ENCODE data around the gene RASGRF2. TPM values are rescaled to one million over a fixed set of nuclear protein-coding genes. Genes with fewer than 3 reads are reported as not detected.

RASGRF2 gene
- total RNA-seq, 2 experiments from 2014 or later = 9.2 to 10.8 TPM

DNA sequence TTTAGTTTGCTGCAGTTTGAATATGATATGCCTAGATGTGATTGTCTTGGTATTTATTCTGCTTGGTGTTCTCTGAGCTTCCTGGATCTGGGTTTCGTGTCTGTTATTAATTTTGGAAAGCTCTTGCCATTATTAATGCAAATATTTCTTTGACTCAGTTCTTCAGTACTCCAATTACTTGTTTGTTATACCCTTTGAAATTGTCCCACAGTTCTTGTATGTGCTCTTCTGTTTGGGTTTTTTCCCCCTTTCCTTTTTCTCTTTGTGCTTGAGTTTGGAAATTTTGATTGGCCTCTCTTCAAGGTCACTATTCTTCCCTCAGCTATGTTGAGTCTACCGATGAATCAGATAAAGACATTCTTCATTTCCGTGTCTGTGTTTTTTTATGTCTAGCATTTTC, 176.4 kb downstream of the RASGRF2 start:
- CTCF ChIA-PET = interaction anchor here (0.6 kb wide), 1 partner anchor 20 kb away, joined by 3 read pairs; no protein-coding TSS in a partner anchor
- intact Hi-C loops (cut with micrococcal nuclease) = no loop called here
- Mint-ChIP-seq H3K27me3 (ENCODE audit: low read depth) (no peaks in the 10 kb centered on the region), H3K4me3 (no peak overlapping the region), H3K36me3 (ENCODE audit: low read depth) (peaks cover 25% of the 10 kb centered on the region), H3K27ac (no peak overlapping the region), H3K4me1 (ENCODE audit: low read depth) (peaks cover 2% of the 10 kb centered on the region), H3K9me3 (no peaks in the 10 kb centered on the region)
- no peak for DNase-seq

DNA sequence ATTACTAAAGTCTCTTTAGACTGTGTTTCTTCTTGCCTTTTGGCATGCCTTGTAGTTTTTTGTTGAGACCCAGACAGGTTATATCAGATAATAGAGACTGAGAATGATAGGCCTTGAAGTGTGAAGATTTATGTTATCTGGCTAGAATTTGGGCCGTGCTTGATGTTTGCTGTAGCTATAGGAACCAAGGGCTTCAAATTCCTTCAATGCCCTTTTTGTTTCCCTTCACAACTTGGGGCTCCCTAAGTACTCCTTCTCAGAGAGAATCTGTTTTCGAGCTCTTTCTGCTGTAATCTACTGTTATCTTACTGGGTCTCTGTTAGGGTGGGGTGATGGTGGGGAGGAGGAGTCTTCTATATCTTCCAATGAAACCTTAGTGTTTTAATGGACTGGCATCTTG, 177.7 kb downstream of the RASGRF2 start:
- Mint-ChIP-seq H3K27me3 (ENCODE audit: low read depth) (no peaks in the 10 kb centered on the region), H3K36me3 (ENCODE audit: low read depth) (peaks cover 20% of the 10 kb centered on the region), H3K27ac (no peak overlapping the region), H3K9me3 (no peaks in the 10 kb centered on the region), H3K4me3 (no peak overlapping the region), H3K4me1 (ENCODE audit: low read depth) (peaks cover 2% of the 10 kb centered on the region)
- intact Hi-C loops (cut with micrococcal nuclease) = no loop called here
- no peak for DNase-seq
- CTCF ChIA-PET = interaction anchor here (0.8 kb wide), 1 partner anchor 28 kb away, joined by 4 read pairs; no protein-coding TSS in a partner anchor

DNA sequence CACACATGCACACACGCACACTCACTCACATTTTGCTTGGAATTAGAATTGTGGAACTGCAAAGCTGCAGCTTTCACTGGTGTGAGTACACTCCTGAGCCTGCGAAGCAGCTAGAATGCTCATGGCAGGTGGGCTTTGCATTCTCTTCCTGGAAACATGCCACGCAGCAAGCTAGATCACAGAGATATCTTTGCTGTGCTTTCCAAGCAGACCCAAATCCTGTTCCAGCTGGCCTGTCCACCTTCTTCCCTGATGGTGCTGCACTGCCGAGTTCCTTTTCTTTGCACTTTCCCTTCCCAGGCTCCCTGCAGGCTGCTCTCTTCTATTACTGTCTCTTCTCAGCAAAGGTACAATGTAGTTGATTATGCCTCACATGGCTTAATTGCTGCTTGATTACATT, 180.3 kb downstream of the RASGRF2 start:
- H3K9me3 Mint-ChIP-seq = no peaks in the 10 kb centered on the region
- H3K27ac Mint-ChIP-seq = no peak overlapping the region
- peaks cover 2% of the 10 kb centered on the region for H3K4me1 Mint-ChIP-seq (ENCODE audit: low read depth)
- no peak overlapping the region for H3K4me3 Mint-ChIP-seq
- peaks cover 14% of the 10 kb centered on the region for H3K36me3 Mint-ChIP-seq (ENCODE audit: low read depth)
- CTCF ChIA-PET = interaction anchor here (0.6 kb wide), 1 partner anchor 349 kb away, joined by 3 read pairs; no protein-coding TSS in a partner anchor
- intact Hi-C loops (cut with micrococcal nuclease) = no loop called here
- no peaks in the 10 kb centered on the region for H3K27me3 Mint-ChIP-seq (ENCODE audit: low read depth)
- no peak for DNase-seq

DNA sequence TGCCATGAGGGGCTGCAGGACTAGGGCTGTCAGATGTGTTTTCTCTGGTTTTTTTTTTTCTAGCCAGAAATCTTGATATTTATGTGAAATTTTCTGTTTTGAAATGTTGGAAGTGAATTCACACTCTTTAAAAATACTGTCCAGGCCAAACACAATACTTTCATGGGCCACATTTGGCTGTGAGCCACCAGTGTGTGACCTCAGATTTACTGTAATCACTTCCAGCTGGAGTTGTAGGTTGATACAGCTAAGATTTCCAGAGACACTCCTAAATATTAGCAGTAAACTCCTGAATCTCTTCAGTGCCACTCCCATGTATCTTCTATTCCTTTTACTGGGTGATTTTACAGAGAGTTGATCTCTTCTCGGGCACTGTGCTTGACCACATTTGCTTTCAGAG, 180.8 kb downstream of the RASGRF2 start:
- H3K9me3 Mint-ChIP-seq = no peaks in the 10 kb centered on the region
- H3K27ac Mint-ChIP-seq = no peak overlapping the region
- peaks cover 2% of the 10 kb centered on the region for H3K4me1 Mint-ChIP-seq (ENCODE audit: low read depth)
- peaks cover 14% of the 10 kb centered on the region for H3K36me3 Mint-ChIP-seq (ENCODE audit: low read depth)
- CTCF ChIA-PET = no interaction called here
- H3K27me3 Mint-ChIP-seq (ENCODE audit: low read depth) = no peaks in the 10 kb centered on the region
- H3K4me3 Mint-ChIP-seq = no peak overlapping the region
- DNase-seq = no peak
- intact Hi-C loops (cut with micrococcal nuclease) = no loop called here

DNA sequence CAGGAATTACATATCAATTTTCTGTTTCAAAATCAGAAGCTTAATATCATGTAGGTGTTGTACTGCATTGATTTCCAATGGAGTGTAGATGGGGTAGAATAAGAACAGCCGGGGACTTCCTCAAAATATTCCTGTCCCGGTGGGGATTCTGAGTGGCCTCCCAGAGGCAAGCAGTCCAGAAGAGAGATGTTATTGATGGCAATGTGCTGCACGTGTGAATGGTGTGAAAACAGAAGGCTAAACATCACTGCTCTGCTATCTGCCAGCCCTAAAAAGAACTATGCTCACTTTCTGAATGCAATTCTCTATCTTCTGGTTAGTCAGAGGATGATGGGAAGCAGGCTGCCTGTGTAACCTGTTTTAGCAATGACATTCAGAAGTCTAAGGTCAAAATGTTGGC, 181.9 kb downstream of the RASGRF2 start:
- no peak overlapping the region for H3K27ac Mint-ChIP-seq
- peaks cover 11% of the 10 kb centered on the region for H3K36me3 Mint-ChIP-seq (ENCODE audit: low read depth)
- H3K4me1 Mint-ChIP-seq (ENCODE audit: low read depth) = no peaks in the 10 kb centered on the region
- H3K9me3 Mint-ChIP-seq = no peaks in the 10 kb centered on the region
- intact Hi-C loops (cut with micrococcal nuclease) = no loop called here
- no peak overlapping the region for H3K4me3 Mint-ChIP-seq
- CTCF ChIA-PET = interaction anchor here (1.0 kb wide), 1 partner anchor 53 kb away, joined by 3 read pairs; no protein-coding TSS in a partner anchor
- no peaks in the 10 kb centered on the region for H3K27me3 Mint-ChIP-seq (ENCODE audit: low read depth)
- no peak for DNase-seq

DNA sequence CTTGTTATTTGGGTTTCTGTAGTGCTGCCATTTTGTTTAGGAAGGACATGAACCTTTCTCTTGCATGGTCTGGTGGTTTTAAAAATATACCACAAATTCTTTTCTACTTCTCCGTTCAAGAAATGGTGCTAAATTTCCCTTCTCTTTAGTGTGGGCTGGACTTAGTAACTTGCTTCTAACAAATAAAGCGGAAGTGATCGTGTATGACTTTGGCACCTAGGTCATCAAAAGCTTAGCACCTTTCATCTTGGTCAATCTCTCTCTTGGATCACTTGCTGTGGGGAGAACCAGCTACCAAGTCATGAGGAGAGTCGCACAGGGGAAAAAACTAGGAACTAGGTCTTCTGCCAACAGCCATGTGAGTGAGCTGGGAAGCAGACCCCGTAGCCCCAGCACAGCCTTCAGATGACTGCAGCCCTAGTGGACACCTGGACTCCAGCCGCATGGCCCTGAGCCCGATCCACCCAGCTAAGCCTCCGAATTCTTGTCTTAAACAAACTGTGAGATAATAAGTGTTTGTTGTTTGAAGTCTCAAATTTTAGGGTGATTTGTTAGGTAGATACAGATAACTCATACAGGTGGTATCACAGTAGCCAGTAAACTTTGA, 185.3 kb downstream of the RASGRF2 start:
- Mint-ChIP-seq H3K4me3 (no peak overlapping the region), H3K27ac (no peak overlapping the region), H3K27me3 (ENCODE audit: low read depth) (no peaks in the 10 kb centered on the region), H3K4me1 (ENCODE audit: low read depth) (no peaks in the 10 kb centered on the region), H3K36me3 (ENCODE audit: low read depth) (peaks cover 14% of the 10 kb centered on the region), H3K9me3 (no peaks in the 10 kb centered on the region)
- intact Hi-C loops (cut with micrococcal nuclease) = no loop called here
- CTCF ChIA-PET = no interaction called here
- no peak for DNase-seq

DNA sequence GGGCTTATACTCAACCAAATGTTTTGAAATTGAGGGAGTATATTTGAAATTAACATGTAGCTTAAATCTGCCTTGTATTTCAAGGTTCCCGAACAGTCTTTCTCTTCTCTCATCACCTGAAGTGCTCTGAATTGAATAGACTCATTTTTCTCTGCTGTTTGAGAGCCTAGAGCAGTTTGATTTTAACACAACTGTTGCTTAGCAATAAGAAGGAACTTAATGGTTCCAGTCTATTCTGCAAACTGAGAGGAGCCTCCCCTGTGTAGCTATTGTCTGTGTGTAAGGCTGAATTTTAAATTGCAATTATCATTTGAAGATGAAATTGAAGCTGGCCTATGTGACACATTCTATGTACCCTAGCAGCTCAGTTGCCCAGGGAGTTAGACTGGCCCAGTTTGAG, 185.9 kb downstream of the RASGRF2 start:
- H3K4me1 Mint-ChIP-seq (ENCODE audit: low read depth) = no peaks in the 10 kb centered on the region
- no peaks in the 10 kb centered on the region for H3K27me3 Mint-ChIP-seq (ENCODE audit: low read depth)
- H3K36me3 Mint-ChIP-seq (ENCODE audit: low read depth) = peaks cover 16% of the 10 kb centered on the region
- no peak overlapping the region for H3K27ac Mint-ChIP-seq
- no peaks in the 10 kb centered on the region for H3K9me3 Mint-ChIP-seq
- no peak for DNase-seq
- intact Hi-C loops (cut with micrococcal nuclease) = no loop called here
- no peak overlapping the region for H3K4me3 Mint-ChIP-seq
- CTCF ChIA-PET = no interaction called here

DNA sequence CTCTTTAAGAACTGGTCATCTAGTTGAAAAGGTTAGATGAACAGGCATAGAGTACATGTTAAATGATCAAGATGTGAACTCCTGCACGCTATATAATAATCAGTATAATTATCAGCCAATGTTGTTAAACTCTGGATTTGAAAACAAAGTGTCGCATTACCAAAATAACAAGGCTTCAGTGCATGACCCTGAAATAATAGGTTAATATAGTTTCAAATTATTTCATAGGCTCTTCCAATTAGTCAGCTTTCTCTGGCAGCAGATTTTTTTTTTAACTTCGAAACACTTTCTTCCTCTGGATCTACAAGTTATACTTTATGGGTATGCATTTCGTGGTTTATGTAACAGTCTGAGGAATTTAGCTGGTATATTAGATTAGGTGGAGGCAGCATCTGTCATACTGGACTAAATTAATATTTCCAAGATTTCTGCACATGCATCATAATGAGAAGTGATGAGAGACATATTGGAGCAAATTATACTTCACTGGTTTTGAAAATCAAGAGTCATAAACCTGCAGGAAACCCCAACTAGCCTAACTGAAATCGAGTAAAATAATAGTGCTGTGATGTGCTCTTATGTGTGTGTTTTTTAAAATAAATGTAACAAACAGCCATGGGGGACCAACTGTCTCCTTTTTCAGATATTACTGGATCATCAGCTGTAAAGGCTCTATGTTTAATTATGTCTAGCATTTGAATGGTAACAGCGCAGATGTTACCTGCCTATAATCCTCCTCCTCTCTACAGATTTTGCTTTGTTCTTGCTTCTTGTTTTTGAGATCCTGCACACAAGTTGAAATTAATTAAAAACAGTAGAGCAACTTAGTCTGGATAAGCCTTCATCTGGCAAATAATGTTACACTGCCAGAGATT, 187.1 kb downstream of the RASGRF2 start:
- no peak for DNase-seq
- intact Hi-C loops (cut with micrococcal nuclease) = no loop called here
- Mint-ChIP-seq H3K9me3 (no peaks in the 10 kb centered on the region), H3K4me1 (ENCODE audit: low read depth) (no peaks in the 10 kb centered on the region), H3K36me3 (ENCODE audit: low read depth) (peaks cover 19% of the 10 kb centered on the region), H3K27ac (no peak overlapping the region), H3K4me3 (no peak overlapping the region), H3K27me3 (ENCODE audit: low read depth) (no peaks in the 10 kb centered on the region)
- CTCF ChIA-PET = no interaction called here

DNA sequence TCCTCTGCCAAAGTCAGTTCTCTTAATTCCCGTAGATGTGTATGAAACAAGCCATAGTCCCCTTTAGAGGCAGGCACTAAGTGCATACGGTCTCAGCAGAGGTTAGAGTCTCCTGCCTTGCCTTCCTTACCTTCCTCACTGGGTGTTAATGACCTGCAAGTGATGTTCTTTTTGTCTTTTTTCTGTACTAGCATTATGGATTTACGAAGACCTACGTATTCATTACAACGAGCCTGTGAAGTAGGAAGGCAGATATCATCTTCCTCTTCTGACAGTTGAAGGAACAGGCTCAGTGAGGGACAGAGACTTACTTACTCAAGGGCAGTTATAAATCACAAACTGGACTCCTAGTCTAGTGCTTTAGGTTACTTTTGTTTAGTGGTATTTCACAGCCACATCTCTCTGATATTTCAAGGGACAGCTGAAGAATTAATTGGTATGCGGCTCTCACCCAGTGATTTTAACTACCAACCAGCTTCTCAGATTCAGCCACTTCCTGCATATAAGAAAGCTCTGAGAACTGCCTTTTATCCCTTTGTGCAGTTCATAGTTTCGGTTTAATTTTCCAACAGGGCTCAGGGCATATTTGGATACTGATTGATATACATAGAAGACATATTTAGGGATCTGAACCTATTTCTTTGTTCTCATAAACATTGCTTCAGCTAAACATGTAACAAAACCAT, 187.9 kb downstream of the RASGRF2 start:
- peaks cover 22% of the 10 kb centered on the region for H3K36me3 Mint-ChIP-seq (ENCODE audit: low read depth)
- CTCF ChIA-PET = no interaction called here
- intact Hi-C loops (cut with micrococcal nuclease) = no loop called here
- peaks cover 5% of the 10 kb centered on the region for H3K9me3 Mint-ChIP-seq
- no peak for DNase-seq
- no peaks in the 10 kb centered on the region for H3K4me1 Mint-ChIP-seq (ENCODE audit: low read depth)
- no peak overlapping the region for H3K4me3 Mint-ChIP-seq
- H3K27me3 Mint-ChIP-seq (ENCODE audit: low read depth) = no peaks in the 10 kb centered on the region
- no peak overlapping the region for H3K27ac Mint-ChIP-seq

DNA sequence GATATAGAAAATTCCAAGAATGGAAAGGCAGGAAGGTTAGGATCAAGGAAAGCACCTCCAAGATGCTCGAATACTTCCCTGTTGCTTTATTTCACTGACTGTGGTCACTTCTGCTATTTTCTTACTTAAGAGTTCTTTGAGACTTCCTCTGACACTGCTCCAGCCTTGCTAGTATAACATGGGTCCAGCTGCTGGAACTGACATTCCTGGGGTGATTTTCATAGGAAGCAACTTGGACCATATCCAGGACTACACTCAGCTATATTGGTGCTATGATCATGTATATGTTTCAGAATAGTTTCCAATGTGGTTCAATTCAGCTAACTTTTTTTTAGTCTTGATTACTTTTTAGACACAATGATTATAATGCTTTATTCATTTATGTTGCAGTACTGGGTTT, 191.4 kb downstream of the RASGRF2 start:
- H3K27me3 Mint-ChIP-seq (ENCODE audit: low read depth) = no peaks in the 10 kb centered on the region
- no peak for DNase-seq
- no peak overlapping the region for H3K4me3 Mint-ChIP-seq
- H3K9me3 Mint-ChIP-seq = peaks cover 22% of the 10 kb centered on the region
- H3K27ac Mint-ChIP-seq = no peak overlapping the region
- H3K36me3 Mint-ChIP-seq (ENCODE audit: low read depth) = peaks cover 42% of the 10 kb centered on the region
- intact Hi-C loops (cut with micrococcal nuclease) = no loop called here
- CTCF ChIA-PET = no interaction called here
- H3K4me1 Mint-ChIP-seq (ENCODE audit: low read depth) = no peaks in the 10 kb centered on the region

GRCh38 chr5:81154725-81155124, 194.6 kb downstream of the RASGRF2 start:
- intact Hi-C loops (cut with micrococcal nuclease) = no loop called here
- peaks cover 22% of the 10 kb centered on the region for H3K9me3 Mint-ChIP-seq
- CTCF ChIA-PET = no interaction called here

DNA sequence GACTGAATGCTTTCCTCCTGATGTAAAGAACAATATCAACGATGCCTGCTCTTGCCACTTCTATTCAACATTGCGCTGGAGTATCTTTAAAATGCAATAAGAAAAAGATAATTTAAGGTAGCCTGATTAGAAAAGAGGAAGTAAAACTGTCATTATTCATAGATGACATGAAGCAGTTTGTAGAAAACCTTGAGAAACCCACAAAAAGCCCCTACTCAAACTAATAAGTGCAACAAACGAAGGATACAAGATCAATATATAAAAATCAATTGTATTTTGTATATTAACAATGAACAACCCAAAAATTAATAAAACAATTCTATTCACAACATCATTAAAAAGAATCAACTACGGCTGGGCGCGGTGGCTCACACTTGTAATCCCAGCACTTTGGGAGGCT, 196.6 kb downstream of the RASGRF2 start:
- H3K27me3 Mint-ChIP-seq (ENCODE audit: low read depth) = no peaks in the 10 kb centered on the region
- no peak overlapping the region for H3K4me3 Mint-ChIP-seq
- peaks cover 22% of the 10 kb centered on the region for H3K9me3 Mint-ChIP-seq
- CTCF ChIA-PET = interaction anchor here (0.6 kb wide), 1 partner anchor 37 kb away, joined by 4 read pairs; no protein-coding TSS in a partner anchor
- H3K4me1 Mint-ChIP-seq (ENCODE audit: low read depth) = no peaks in the 10 kb centered on the region
- DNase-seq = no peak
- intact Hi-C loops (cut with micrococcal nuclease) = no loop called here
- no peak overlapping the region for H3K27ac Mint-ChIP-seq
- H3K36me3 Mint-ChIP-seq (ENCODE audit: low read depth) = peaks cover 31% of the 10 kb centered on the region

More at GRCh38 chr5:81154725-81155124, 194.6 kb downstream of the RASGRF2 start:
- no peak overlapping the region for H3K27ac Mint-ChIP-seq
- H3K27me3 Mint-ChIP-seq (ENCODE audit: low read depth) = no peaks in the 10 kb centered on the region
- no peaks in the 10 kb centered on the region for H3K4me1 Mint-ChIP-seq (ENCODE audit: low read depth)
- H3K36me3 Mint-ChIP-seq (ENCODE audit: low read depth) = peaks cover 36% of the 10 kb centered on the region
- DNase-seq = no peak
- no peak overlapping the region for H3K4me3 Mint-ChIP-seq

Data from activated naive CD4-positive, alpha-beta T cell treated with anti-CD3 and anti-CD28 coated beads for 36 hours (primary cell).